Globus pallidus (tissue), 1 donor: ENCODE data around the gene USH1C.

Experiments
- DNase-seq: peaks from one replicate; pipeline ENCODE4 v3.0.0-alpha.2; 2015; ENCODE audit warnings: low spot score

USH1C gene

DNA sequence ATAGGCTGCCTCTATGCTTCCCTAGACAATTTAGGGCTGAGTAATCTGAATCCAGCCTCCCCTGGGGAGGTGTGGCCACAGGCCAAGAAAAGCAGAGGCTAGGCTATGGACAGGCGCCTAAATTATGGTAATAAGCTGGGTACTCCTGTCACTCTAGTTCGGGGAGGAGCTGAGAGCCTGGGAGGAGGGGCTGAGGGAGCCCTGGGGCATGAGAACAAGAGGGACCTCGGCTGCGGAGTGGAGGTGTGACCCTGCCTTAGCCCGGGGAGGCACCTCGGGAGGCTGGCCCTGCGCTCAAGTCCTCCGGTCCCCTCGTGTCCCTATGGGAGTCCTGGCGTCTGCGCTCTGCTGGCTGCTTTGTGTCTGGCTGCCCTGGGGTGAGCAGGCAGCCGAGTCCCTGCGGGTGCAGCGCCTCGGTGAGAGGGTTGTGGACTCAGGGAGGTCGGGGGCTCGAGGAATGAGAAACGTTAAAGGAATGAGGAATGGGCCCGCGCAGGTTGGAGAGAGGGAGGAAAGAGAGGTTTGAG lies 2.9 kb upstream of the USH1C start, which contains the start of gene OTOG:
TSS of gene OTOG (plus strand) at position 209 of the 527 bp plus-strand sequence. CDS start at position 323, 114 bp downstream.
- DNase-seq = no peak

GRCh38 chr11:17546240-17546639 lies 2.0 kb upstream of the USH1C start:
- DNase-seq = no peak

- DNase-seq = no peak
Observed at GRCh38 chr11:17543574-17544180, 539 bp downstream of the USH1C start.

DNA sequence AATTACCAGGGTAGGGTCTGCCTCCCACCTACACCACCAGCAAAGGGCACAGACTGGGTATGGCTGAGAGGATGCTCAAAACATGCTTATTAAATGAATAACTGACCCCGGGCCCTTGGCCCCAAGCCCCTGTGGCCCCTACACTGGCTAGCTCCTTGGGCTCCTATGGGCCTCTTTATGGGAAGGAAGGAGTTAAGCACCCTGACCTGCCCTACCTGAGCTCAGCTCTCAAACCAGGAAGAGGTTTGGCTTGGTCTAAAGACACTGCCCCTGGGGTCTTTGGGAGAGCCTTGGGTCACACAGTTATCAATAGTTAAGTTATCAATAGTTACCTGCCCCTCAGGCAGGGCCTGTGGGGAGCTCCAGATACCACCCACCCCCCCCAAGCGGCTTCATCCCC lies 1.2 kb downstream of the USH1C start:
- no peak for DNase-seq

DNA sequence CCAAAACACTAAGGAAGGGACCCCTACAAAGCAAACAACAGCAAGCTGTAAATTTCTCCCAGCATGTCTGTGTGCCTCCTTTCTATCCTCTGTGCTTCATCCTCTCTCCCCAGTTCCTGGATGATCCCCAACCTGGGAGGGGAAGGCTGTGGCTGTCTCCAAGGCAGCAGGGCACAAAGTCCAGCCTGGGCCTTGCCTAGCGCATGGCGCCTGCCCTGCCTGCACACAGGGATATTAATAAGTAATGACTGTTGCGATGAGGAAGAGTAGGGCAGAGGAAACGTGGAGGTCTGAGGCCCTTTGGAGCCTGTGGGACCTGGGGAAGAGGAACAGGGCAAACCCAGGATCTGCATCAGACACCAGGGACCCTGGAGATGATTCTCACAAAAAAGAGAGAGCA lies 2.0 kb downstream of the USH1C start:
- DNase-seq = no peak

DNA sequence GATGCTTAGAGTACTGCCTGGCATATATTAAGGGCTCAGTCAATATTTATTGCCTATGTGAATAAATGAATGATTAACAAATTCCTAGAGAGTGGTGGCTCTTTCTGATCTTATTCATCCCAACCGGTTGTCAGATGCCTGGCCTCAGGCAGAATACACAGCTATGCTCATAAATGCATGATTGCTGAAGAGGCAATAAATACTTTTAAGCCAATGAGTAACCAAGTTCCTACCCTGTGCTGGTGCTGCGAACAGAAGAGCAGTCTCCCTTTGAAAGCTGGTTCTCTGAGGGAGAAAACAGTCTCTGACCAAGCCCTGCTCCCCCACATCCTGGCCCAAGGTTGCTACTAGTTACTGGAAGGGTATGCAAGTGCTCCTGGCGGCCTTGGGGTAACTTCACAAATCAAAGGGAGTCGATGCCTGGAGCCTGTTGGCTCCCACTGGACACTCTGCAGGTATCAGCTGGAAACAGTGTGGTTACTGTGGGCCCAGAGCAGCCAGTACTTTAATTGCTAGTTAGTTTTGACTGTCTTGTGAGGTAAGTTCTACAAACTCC lies 2.8 kb downstream of the USH1C start:
- no peak for DNase-seq

- no peak for DNase-seq
Observed at GRCh38 chr11:17540807-17541206, 3.4 kb downstream of the USH1C start.

- DNase-seq = no peak
Observed at GRCh38 chr11:17538731-17539130, 5.5 kb downstream of the USH1C start.

GRCh38 chr11:17538054-17538453 lies 6.2 kb downstream of the USH1C start:
- no peak for DNase-seq

GRCh38 chr11:17537261-17537660 lies 7.0 kb downstream of the USH1C start:
- DNase-seq = no peak

DNA sequence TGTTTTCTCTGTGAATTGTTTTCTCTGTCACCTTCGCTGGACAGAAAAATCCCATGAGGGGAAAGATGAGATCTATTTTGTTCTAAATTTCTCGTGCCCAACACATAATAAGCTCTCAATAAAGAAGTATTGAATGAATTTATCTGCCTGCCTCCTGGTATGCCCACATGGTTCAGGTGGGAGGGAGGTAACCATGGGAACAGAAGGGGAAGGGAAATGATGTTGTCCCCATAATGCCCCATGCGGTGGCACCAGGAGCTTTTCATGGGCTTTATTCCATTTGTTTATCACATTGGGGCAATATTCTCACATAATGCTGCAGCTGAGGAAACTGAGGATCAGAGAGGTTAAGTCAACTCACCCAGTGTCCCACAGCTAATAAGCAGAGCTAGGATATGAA lies 8.7 kb downstream of the USH1C start:
- no peak for DNase-seq

DNA sequence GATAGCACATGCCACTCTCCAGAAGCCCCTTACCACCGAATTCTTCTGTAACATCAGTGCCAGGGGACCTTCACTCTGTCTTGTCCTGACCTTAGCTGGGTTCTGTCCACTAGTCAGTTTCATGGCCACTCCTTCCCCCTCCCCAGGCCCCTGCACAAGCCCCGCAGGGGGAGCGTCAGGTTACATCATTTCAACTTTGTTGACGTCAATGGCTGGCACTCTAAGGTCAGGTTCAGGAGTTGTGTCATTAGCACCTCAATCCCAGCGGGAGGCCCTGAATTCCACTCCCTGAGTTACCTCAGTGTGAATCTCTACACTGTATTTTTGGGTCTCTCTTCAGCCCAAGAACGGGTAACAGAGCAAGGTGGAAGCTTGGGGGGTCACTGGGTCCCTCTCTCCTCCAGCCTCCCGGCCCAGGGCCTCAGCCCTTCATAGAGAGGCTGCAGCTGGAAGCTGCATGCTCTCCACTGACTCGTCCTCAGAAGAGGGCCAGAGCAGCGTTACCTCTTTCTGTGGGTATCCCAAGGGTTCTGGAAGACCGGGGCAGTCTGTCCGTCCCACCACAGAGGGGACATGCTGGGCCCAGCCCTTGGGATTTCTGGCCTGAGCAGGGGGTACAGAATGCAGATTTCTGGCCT lies 10.3 kb downstream of the USH1C start:
- DNase-seq = no peak

DNA sequence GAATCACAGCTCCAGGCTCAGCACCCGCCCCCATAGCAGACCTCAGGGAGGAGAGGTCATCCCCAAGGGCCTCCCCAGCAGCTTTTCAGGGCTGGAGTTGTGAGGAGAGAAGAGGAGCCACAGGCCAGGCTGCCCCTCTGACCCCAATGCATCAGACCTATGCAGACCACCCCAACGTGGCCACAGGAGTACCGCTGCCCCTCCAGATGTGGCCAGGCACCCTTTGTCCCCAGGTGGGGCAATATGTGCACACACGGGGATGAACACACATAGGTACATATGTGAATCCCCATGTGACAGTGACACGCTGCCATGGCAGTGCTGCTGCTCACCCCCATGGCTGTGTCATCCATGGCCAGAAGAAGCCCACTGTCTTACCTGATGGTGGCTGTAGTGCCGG lies 10.9 kb downstream of the USH1C start:
- DNase-seq = no peak

DNA sequence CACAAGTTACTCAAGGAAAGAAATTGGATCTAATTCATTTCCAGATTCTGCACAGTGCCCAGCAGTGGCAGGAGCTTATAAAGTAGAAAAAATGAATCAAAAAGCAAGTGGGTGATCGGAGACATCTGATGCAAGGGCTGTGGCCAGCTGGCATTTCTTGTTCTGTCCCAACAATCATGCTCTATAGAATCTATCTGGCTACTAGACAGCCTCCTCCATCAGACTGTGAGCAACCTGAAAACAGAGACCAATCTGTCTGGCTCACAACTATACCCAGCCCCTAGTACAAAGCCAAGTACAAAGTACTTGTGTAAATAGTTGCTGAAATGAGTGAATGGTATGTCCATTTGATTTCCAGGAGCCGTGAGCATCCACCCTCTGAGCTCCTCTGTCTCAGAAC lies 11.4 kb downstream of the USH1C start:
- no peak for DNase-seq

DNA sequence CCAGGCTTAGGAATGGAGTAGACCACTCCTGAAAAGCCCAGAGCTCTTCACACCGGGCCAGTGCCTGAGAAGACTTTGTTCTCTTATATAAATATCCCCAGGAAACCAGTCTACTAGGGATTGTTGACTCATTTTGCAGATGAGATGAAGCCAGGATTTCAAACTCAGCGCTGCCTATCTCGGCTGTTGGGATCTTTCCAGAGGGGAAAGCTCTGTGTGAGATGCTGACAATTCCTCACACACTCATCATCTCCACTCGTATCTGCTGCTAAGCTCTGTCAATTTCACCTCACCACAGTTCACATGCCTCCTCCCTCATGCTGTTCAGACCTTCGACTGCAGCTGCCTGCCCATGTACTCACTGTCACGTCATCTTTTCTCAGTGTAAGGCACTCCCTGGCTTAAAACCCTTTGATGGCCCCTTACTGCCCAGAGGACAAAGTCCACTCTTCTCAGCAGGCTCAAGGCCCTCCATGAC lies 12.5 kb downstream of the USH1C start:
- no peak for DNase-seq

DNA sequence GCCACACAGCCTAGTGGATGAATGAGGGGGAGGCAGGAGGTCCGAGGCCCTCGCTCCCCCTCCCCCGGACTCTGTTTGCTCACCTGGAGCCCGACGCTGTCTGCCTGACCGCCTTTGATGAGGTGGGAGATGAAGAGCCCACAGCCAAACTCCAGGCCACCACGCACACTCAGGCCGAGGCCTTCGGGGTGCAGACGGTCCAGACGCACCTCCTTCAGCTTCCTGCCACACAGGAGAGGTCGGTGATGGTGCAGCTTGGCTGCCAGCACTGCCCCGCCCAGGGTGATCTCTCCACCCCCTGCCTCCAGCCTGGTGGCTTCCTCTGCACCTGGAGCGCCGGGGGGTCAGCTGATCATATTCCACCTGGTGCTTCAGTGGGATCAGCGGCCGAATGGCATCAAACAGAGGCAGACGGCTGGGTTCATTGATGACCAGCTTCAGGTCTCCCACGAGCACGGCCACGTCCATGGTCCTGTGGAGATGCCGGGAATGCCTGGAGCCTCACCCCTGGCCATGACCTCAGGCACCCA lies 13.1 kb downstream of the USH1C start:
- no peak for DNase-seq

DNA sequence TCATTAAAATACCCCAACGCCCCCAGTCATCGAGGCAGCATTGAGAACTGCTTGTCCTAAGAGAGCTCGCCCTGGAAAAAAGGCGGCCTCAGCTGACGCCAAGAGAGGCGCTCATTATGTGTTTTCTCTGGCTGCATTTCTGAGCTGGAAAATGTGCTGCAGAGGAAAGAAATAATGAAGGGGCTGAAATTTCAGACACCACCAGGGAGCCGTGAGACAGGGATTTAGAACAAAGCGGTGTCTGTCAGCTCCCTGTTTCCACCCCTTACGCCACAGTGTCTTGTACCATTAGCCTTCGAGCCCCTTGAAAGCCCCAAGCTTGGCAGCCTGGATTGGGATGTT lies 14.4 kb downstream of the USH1C start:
- peak; percentile 54 for DNase-seq

- no peak for DNase-seq
Observed at GRCh38 chr11:17528906-17529843, 15.0 kb downstream of the USH1C start.

- peak; percentile 71 for DNase-seq
Observed at GRCh38 chr11:17528181-17528691, 16.0 kb downstream of the USH1C start.

- DNase-seq = no peak
Observed at GRCh38 chr11:17527628-17527995, 16.6 kb downstream of the USH1C start.

DNA sequence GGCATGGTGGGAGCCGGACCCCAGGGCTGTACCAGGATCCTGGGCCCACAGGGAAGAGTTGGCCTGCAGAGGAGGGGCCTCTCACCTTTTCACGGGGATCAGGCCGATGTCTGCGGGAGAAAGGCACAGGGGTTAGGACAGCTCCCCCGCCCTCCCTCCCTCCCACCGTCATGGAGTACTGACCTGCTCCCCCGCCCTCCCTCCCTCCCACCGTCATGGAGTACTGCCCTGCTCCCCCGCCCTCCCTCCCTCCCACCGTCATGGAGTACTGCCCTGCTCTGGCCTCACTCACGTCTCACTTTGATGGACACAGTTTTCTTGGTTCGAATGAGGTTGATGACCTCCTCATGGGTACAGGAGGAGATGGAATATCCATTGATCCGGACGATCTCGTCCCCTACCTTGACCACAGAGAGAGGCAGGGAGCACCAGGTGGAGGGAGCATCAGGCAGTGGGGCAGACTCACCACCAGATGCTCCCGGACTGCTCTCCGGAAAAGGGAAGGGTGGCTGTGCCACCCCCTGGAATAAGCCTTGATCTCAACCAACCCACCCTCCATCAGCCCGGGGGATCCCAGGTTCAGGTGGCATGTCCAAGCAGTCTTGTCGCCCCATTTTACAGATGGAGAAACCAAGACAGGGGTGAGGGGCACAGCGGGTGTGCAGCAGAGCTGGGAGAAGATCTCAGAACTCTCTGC lies 17.1 kb downstream of the USH1C start:
- no peak for DNase-seq
